ENCODE measurements around the gene TAS2R4.
"Not testable (repeated sequence)": the region's sequence is repeated elsewhere in the genome, so short reads cannot be mapped to it uniquely, and the experiment has no call there.

TAS2R4 gene

DNA sequence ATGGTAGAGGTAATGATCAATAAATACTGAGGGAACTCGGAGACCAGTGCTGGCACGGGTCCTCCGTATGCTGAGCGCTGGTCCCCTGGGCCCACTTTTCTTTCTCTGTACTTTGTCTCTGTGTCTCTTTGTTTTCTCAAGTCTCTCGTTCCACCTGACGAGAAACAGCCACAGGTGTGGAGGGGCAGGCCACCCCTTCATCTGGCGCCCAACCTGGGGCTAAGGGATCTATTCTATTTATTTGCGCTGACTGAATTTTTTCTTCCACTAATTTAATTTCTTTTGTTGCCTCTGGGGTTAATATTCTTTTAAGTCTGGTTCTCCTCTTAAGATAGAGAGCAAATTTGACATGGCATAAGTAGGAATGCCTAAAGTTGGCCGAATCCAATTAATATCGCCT is 24.6 kb upstream of the TAS2R4 start:
- H3K4me3 ChIP-seq (ENCODE audit: low read depth, low read length); H3K27ac ChIP-seq (ENCODE audit: low read depth, low read length); H3K27me3 ChIP-seq (ENCODE audit: insufficient read depth, low read length); H3K79me2 ChIP-seq (ENCODE audit: control insufficient read depth, insufficient read depth, low read length, unreplicated experiment); H2AFZ ChIP-seq (ENCODE audit: low read length, unreplicated experiment); H3K4me1 ChIP-seq (ENCODE audit: control insufficient read depth, insufficient read depth, low read length, unreplicated experiment): not testable (repeated sequence)
- peaks cover 51% of the 10 kb centered on the region for H3K36me3 ChIP-seq (ENCODE audit: insufficient read depth, low read length)

DNA sequence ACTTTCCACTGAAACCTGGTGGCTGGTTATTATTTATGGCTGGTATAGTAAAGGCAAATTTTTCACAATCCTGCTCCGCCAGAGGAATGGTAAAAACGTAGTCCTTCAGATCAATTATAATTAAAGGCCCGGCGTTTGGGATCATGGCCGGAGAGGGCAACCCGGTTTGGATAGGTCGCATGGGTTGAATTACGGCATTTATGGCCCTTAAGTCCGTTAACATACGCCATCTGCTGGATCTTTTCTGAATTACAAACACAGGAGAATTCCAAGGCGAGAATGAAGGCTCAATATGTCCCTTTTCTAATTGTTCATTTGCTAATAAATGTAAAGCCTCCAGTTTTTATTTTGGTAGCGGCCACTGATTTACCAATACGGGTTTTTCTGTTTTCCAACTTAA is 23.8 kb upstream of the TAS2R4 start:
- H3K36me3 ChIP-seq (ENCODE audit: insufficient read depth, low read length): peaks cover 51% of the 10 kb centered on the region
- no peak overlapping the region for H3K4me3 ChIP-seq (ENCODE audit: low read depth, low read length)
- no peaks in the 10 kb centered on the region for H3K27me3 ChIP-seq (ENCODE audit: insufficient read depth, low read length)
- H3K4me1 ChIP-seq (ENCODE audit: control insufficient read depth, insufficient read depth, low read length, unreplicated experiment): no peaks in the 10 kb centered on the region
- H3K79me2 ChIP-seq (ENCODE audit: control insufficient read depth, insufficient read depth, low read length, unreplicated experiment): no peaks in the 10 kb centered on the region
- H3K27ac ChIP-seq (ENCODE audit: low read depth, low read length): no peak overlapping the region
- H2AFZ ChIP-seq (ENCODE audit: low read length, unreplicated experiment): no peak overlapping the region

DNA sequence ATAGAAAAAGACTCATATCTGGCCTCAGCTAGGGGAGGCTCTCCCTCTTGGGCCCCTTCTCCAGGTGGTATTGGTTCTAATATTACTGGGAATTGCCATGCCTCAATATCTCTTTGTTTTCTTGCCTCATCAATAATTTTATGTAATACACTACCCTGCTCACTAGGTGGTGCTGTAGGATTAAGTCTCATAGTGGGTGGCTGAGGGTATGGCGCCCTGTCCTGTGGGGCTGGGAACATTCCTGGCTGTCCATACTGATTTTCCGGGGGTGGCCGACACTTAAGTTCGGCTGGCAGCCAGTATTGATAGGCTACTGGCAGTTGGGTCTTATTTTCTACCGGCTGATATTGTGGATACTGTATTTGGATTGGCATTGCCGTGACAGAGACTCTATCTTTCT is 21.5 kb upstream of the TAS2R4 start:
- Histone ChIP-seq H2AFZ (ENCODE audit: low read length, unreplicated experiment) (no peak overlapping the region), H3K27me3 (ENCODE audit: insufficient read depth, low read length) (no peaks in the 10 kb centered on the region), H3K79me2 (ENCODE audit: control insufficient read depth, insufficient read depth, low read length, unreplicated experiment) (no peaks in the 10 kb centered on the region), H3K4me3 (ENCODE audit: low read depth, low read length) (no peak overlapping the region), H3K27ac (ENCODE audit: low read depth, low read length) (no peak overlapping the region), H3K4me1 (ENCODE audit: control insufficient read depth, insufficient read depth, low read length, unreplicated experiment) (no peaks in the 10 kb centered on the region), H3K36me3 (ENCODE audit: insufficient read depth, low read length) (peaks cover 35% of the 10 kb centered on the region)

DNA sequence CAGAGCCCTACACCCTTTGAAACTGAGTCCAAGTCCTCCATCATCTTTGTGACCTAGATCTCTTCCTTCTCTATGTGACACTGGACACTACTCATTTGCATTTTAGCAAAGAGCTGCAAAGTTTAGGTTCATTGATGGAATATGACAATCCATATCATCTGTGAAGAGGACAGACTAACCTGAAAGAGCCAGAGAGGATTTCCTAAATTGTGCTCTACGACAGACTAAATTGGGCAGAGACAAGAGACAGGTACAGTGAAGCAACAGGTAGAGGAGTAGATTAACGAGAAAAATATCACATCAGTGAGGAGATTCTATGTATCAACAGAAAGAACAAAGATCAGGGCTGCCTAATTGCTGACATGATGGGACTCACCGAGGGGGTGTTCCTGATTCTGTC is 12.7 kb upstream of the TAS2R4 start, which contains the start of gene TAS2R3:
Gene TAS2R3 (plus strand): TSS at position 301 of the 400 bp plus-strand sequence. CDS start 62 bp downstream, at position 363.
- peaks cover 16% of the 10 kb centered on the region; the same call in 1 of the 2 replicates for H3K36me3 ChIP-seq (ENCODE audit: insufficient read depth, low read length)

DNA sequence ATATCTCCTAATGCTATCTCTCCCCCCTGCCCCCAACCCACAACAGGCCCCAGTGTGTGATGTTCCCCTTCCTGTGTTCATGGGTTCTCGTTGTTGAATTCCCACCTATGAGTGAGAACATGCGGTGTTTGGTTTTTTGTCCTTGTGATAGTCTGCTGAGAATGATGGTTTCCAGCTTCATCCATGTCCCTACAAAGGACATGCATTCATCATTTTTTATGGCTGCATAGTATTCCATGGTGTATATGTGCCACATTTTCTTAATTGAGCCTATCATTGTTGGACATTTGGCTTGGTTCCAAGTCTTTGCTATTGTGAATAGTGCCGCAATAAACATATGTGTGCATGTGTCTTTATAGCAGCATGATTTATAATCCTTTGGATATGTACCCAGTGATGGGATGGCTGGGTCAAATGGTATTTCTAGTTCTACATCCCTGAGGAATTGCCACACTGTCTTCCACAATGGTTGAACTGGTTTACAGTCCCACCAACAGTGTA is 6.3 kb upstream of the TAS2R4 start:
- not testable (repeated sequence) for H3K36me3 ChIP-seq (ENCODE audit: insufficient read depth, low read length); H2AFZ ChIP-seq (ENCODE audit: low read length, unreplicated experiment); H3K4me1 ChIP-seq (ENCODE audit: control insufficient read depth, insufficient read depth, low read length, unreplicated experiment); H3K4me3 ChIP-seq (ENCODE audit: low read depth, low read length); H3K79me2 ChIP-seq (ENCODE audit: control insufficient read depth, insufficient read depth, low read length, unreplicated experiment); H3K27ac ChIP-seq (ENCODE audit: low read depth, low read length); H3K27me3 ChIP-seq (ENCODE audit: insufficient read depth, low read length)

More for the DNA sequence above, 12.7 kb upstream of the TAS2R4 start, which contains the start of gene TAS2R3:
- no peaks in the 10 kb centered on the region for H3K27me3 ChIP-seq (ENCODE audit: insufficient read depth, low read length)
- no peak within 1 kb of the TSS for H2AFZ ChIP-seq (ENCODE audit: low read length, unreplicated experiment)
- no peak within 1 kb of the TSS for H3K4me3 ChIP-seq (ENCODE audit: low read depth, low read length)
- no peaks in the 10 kb centered on the region for H3K4me1 ChIP-seq (ENCODE audit: control insufficient read depth, insufficient read depth, low read length, unreplicated experiment)
- no peak within 1 kb of the TSS for H3K27ac ChIP-seq (ENCODE audit: low read depth, low read length)
- no peaks in the 10 kb centered on the region for H3K79me2 ChIP-seq (ENCODE audit: control insufficient read depth, insufficient read depth, low read length, unreplicated experiment)

DNA sequence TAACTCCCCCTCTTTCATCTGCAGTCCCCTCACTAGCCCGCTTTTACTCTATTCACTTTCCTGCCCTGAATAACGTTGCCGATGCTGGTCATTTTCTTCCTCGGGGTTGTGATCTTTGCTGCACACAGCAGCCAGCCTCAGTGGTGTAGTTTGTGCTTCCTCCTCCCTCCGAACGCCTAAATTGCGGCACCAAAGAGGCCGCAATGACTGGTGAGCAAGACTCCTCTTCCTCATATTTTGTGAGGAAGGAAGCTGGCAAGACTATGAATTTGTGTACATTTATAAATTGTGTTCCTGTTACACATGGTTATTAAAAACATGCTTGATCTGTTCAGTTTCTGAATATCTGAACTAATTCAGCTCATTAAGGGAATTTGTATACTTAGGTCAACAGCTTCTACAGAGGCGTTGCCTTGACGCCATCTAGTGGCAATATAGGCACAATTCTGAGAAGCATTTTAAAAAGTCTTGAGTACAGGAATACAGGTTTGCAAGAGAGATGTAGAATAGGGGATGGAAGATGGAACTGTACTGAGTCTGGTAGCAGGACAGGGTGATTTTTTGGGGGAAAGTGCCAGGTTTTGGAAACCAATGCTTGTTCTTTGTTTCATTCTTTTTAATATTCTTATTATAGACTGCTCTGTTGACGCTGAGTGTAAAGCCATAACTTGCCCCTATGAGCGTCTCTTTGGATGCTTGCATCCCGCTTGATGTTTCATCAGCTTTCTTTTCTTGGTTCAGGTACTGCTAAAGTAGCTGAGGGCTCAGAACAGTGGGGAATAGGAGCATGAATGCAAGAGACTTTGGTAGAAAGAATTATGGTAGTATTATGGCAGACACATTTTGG is 9.5 kb downstream of the TAS2R4 start:
- H3K79me2 ChIP-seq (ENCODE audit: control insufficient read depth, insufficient read depth, low read length, unreplicated experiment): no peaks in the 10 kb centered on the region
- H3K4me1 ChIP-seq (ENCODE audit: control insufficient read depth, insufficient read depth, low read length, unreplicated experiment): no peaks in the 10 kb centered on the region
- no peak overlapping the region for H3K4me3 ChIP-seq (ENCODE audit: low read depth, low read length)
- no peak overlapping the region for H3K27ac ChIP-seq (ENCODE audit: low read depth, low read length)
- H3K36me3 ChIP-seq (ENCODE audit: insufficient read depth, low read length): no peaks in the 10 kb centered on the region
- no peaks in the 10 kb centered on the region for H3K27me3 ChIP-seq (ENCODE audit: insufficient read depth, low read length)
- no peak overlapping the region for H2AFZ ChIP-seq (ENCODE audit: low read length, unreplicated experiment)

DNA sequence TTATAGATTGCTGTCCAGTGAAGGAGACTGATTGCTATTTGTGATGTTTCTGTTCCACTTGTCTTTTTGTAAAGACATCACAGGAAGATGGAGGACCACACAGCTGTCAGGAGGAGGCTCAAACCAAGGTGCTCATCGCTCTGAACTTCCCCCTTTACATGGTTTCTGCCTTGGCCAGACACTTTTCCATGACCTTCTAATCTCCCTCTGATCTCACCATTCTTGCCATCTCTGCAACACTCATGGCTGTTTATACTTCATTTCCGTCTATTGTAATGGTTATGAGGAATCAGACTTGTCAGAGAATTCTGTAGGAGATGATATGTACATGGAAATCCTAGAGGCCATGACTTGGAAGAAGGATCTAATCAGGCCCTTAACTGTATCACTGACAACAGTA is 11.8 kb downstream of the TAS2R4 start:
- Histone ChIP-seq H3K27me3 (ENCODE audit: insufficient read depth, low read length) (no peaks in the 10 kb centered on the region), H3K4me1 (ENCODE audit: control insufficient read depth, insufficient read depth, low read length, unreplicated experiment) (no peaks in the 10 kb centered on the region), H3K79me2 (ENCODE audit: control insufficient read depth, insufficient read depth, low read length, unreplicated experiment) (no peaks in the 10 kb centered on the region), H2AFZ (ENCODE audit: low read length, unreplicated experiment) (no peak overlapping the region), H3K27ac (ENCODE audit: low read depth, low read length) (no peak overlapping the region), H3K4me3 (ENCODE audit: low read depth, low read length) (no peak overlapping the region), H3K36me3 (ENCODE audit: insufficient read depth, low read length) (no peaks in the 10 kb centered on the region)

DNA sequence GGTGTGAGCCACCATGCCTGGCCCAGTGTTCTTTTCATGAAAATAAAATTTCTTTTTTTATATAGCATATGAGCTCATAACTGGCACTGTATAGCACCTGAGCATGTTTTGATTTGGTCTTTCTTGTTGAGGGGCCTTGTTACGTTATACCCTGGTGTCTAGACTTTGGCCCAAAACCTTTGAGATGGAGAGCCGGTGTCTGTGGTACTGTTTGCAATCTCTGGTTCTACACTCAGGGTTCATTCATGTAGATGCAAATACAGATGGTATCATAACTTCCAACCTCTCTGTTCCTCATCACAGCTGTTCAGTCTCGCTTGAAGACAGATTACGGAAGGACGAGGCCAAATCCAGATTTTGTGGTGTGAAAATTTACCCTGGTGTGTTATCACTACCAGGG is 13.4 kb downstream of the TAS2R4 start, which contains the start of gene TAS2R5:
Gene TAS2R5 (plus strand): TSS at position 301 of the 400 bp plus-strand sequence. CDS start 145 bp downstream, outside the sequence.
- no peaks in the 10 kb centered on the region for H3K27me3 ChIP-seq (ENCODE audit: insufficient read depth, low read length)
- H3K79me2 ChIP-seq (ENCODE audit: control insufficient read depth, insufficient read depth, low read length, unreplicated experiment): no peaks in the 10 kb centered on the region
- H3K27ac ChIP-seq (ENCODE audit: low read depth, low read length): no peak within 1 kb of the TSS
- H2AFZ ChIP-seq (ENCODE audit: low read length, unreplicated experiment): no peak within 1 kb of the TSS
- H3K4me3 ChIP-seq (ENCODE audit: low read depth, low read length): no peak within 1 kb of the TSS
- H3K4me1 ChIP-seq (ENCODE audit: control insufficient read depth, insufficient read depth, low read length, unreplicated experiment): no peaks in the 10 kb centered on the region
- no peaks in the 10 kb centered on the region for H3K36me3 ChIP-seq (ENCODE audit: insufficient read depth, low read length)

DNA sequence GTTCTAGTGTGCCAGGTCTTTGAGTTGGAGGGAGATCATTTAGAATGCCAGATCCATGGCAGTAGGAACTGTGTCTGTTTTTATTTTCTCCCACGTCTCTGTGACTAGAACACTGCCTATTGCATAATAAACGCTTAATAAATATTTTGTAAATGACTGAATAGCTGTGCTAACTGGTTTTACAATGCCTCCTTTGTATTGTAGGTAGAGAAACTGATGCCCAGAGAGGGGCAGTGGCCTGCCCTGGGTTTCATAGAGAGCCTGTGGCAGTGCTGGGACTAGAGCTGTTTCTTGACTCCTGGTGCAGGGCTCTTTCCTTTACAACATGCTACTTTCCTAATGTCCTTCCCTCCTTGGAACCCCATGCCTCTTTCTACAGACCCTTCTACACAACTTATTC is 16.1 kb downstream of the TAS2R4 start:
- Histone ChIP-seq H2AFZ (ENCODE audit: low read length, unreplicated experiment) (no peak overlapping the region), H3K4me3 (ENCODE audit: low read depth, low read length) (no peak overlapping the region), H3K79me2 (ENCODE audit: control insufficient read depth, insufficient read depth, low read length, unreplicated experiment) (no peaks in the 10 kb centered on the region), H3K36me3 (ENCODE audit: insufficient read depth, low read length) (no peaks in the 10 kb centered on the region), H3K27me3 (ENCODE audit: insufficient read depth, low read length) (no peaks in the 10 kb centered on the region), H3K4me1 (ENCODE audit: control insufficient read depth, insufficient read depth, low read length, unreplicated experiment) (no peaks in the 10 kb centered on the region), H3K27ac (ENCODE audit: low read depth, low read length) (no peak overlapping the region)

DNA sequence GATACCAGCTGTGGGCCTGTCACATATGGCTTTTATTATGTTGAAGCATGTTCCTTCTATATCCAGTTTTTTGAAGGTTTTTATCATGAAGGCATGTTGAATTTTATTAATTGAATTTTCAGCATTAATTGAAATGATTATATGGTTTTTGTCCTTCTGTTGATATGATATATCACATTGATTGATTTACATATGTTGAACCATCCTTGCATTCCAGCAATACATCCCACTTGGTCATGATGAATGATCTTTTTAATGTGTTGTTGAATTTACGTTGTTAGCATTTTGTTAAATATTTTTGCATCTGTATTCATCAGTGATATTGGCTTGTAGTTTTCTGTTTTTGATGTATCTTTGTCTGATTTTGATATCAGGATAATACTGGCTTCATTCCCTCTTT is 43.6 kb downstream of the TAS2R4 start:
- no peaks in the 10 kb centered on the region for H3K79me2 ChIP-seq (ENCODE audit: control insufficient read depth, insufficient read depth, low read length, unreplicated experiment)
- H3K27me3 ChIP-seq (ENCODE audit: insufficient read depth, low read length): no peaks in the 10 kb centered on the region
- H3K36me3 ChIP-seq (ENCODE audit: insufficient read depth, low read length): no peaks in the 10 kb centered on the region

DNA sequence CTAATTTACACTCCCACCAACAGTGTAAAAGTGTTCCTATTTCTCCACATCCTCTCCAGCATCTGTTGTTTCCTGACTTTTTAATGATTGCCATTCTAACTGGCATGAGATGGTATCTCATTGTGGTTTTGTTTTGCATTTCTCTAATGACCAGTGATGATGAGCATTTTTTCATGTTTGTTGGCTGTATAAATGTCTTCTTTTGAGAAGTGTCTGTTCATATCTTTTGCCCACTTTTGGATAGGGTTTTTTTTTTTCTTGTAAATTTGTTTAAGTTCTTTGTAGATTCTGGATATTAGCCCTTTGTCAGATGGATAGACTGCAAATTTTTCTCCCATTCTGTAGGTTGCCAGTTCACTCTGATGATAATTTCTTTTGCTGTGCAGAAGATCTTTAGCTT is 46.0 kb downstream of the TAS2R4 start:
- H2AFZ ChIP-seq (ENCODE audit: low read length, unreplicated experiment); H3K4me3 ChIP-seq (ENCODE audit: low read depth, low read length); H3K27ac ChIP-seq (ENCODE audit: low read depth, low read length); H3K36me3 ChIP-seq (ENCODE audit: insufficient read depth, low read length); H3K4me1 ChIP-seq (ENCODE audit: control insufficient read depth, insufficient read depth, low read length, unreplicated experiment); H3K79me2 ChIP-seq (ENCODE audit: control insufficient read depth, insufficient read depth, low read length, unreplicated experiment); H3K27me3 ChIP-seq (ENCODE audit: insufficient read depth, low read length): not testable (repeated sequence)

More for the DNA sequence above, 43.6 kb downstream of the TAS2R4 start:
- Histone ChIP-seq H3K4me1 (ENCODE audit: control insufficient read depth, insufficient read depth, low read length, unreplicated experiment) (no peaks in the 10 kb centered on the region), H3K27ac (ENCODE audit: low read depth, low read length) (no peak overlapping the region), H3K4me3 (ENCODE audit: low read depth, low read length) (no peak overlapping the region), H2AFZ (ENCODE audit: low read length, unreplicated experiment) (no peak overlapping the region)

All from ACC112 (cell line).